Skeletal muscle satellite cell (primary cell): ENCODE results near the gene ZNF70. TPM values are rescaled to one million over a fixed set of nuclear protein-coding genes. Genes with fewer than 3 reads are reported as not detected.

ENCODE experiments used
- H3K27me3 ChIP-seq: 2 replicates; pipeline ENCODE4 v1.7.0; 2013; ENCODE audit warnings: low read length; ENCODE audit not compliant: control insufficient read depth, insufficient read depth
- H3K36me3 ChIP-seq: 2 replicates; pipeline ENCODE4 v1.7.0; 2013; ENCODE audit warnings: mild to moderate bottlenecking, control low read depth, low read length; ENCODE audit not compliant: insufficient read depth
- H3K4me1 ChIP-seq: 2 replicates; pipeline ENCODE4 v1.7.0; 2013; ENCODE audit warnings: low read length; ENCODE audit not compliant: control insufficient read depth, insufficient read depth
- H3K4me2 ChIP-seq: 2 replicates; pipeline ENCODE4 v1.7.0; 2013; ENCODE audit warnings: mild to moderate bottlenecking, low read length
- H3K4me3 ChIP-seq: 2 replicates; pipeline ENCODE4 v1.7.0; 2013; ENCODE audit warnings: low read length
- H3K9ac ChIP-seq: 2 replicates; pipeline ENCODE4 v1.7.0; 2013; ENCODE audit warnings: mild to moderate bottlenecking, low read depth, low read length, moderate library complexity
- H3K9me3 ChIP-seq: replicated peaks from 2 replicates; pipeline ENCODE4 v1.7.0; 2013; ENCODE audit warnings: mild to moderate bottlenecking, control low read depth, low read length
- total RNA-seq: library from RNA; depleted of rRNA; stranded (reverse); fragments of >200 nt; gene quantifications from 2 replicates; pipeline ENCODE4 v1.2.3, GENCODE V29; 2012; rRNA removed

Gene ZNF70
- total RNA-seq, result 3.5 and 3.9 TPM in 2 replicates

GRCh38 chr22:23750714-23751440, at the start of gene ZNF70:
TSS of gene ZNF70 (minus strand) at chr22:23751112. CDS start at chr22:23745140, 5,972 bp downstream.
- Histone ChIP-seq H3K4me2 (peak within 1 kb of the TSS; percentile 95), H3K4me3 (peak within 1 kb of the TSS; percentile 98), H3K9ac (peak within 1 kb of the TSS; percentile 97), H3K9me3 (no peaks in the 10 kb centered on the region), H3K4me1 (peaks cover 15% of the 10 kb centered on the region), H3K36me3 (no peaks in the 10 kb centered on the region), H3K27me3 (no peaks in the 10 kb centered on the region)

- no peak overlapping the region for H3K4me3 ChIP-seq
- H3K27me3 ChIP-seq, result no peaks in the 10 kb centered on the region
- peaks cover 68% of the 10 kb centered on the region for H3K36me3 ChIP-seq
- H3K9me3 ChIP-seq, result no peaks in the 10 kb centered on the region
- no peak overlapping the region for H3K4me2 ChIP-seq
- no peak overlapping the region for H3K9ac ChIP-seq
- H3K4me1 ChIP-seq, result peaks cover 7% of the 10 kb centered on the region
These were observed 45.5 kb upstream of the ZNF70 start for GRCh38 chr22:23796461-23796860.

DNA sequence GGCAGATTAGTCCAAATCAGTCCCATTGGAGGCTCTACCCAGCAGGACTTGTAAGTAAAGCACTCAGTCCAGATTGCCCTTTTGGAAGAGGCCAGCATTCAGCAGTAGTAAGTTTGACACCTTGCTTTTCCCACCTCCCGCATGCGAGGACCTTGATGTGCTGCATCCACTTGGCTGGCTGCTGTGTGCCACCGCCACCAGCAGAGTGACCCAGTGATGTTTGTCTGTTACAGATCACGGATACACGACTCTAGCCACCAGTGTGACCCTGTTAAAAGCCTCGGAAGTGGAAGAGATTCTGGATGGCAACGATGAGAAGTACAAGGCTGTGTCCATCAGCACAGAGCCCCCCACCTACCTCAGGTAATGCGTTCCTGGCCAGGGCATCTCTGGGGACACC, 42.4 kb upstream of the ZNF70 start:
- Histone ChIP-seq H3K9me3 (no peaks in the 10 kb centered on the region), H3K9ac (no peak overlapping the region), H3K4me1 (peaks cover 13% of the 10 kb centered on the region), H3K4me3 (no peak overlapping the region), H3K36me3 (peaks cover 50% of the 10 kb centered on the region), H3K27me3 (no peaks in the 10 kb centered on the region), H3K4me2 (no peak overlapping the region)

- no peaks in the 10 kb centered on the region for H3K9me3 ChIP-seq
- H3K4me2 ChIP-seq, result no peak overlapping the region
- H3K9ac ChIP-seq, result no peak overlapping the region
- H3K36me3 ChIP-seq, result peaks cover 44% of the 10 kb centered on the region
- no peak overlapping the region for H3K4me3 ChIP-seq
- peaks cover 13% of the 10 kb centered on the region for H3K4me1 ChIP-seq
- H3K27me3 ChIP-seq, result no peaks in the 10 kb centered on the region
These were observed 41.1 kb upstream of the ZNF70 start for GRCh38 chr22:23791738-23792645.

- H3K4me1 ChIP-seq, result peaks cover 12% of the 10 kb centered on the region
- peaks cover 37% of the 10 kb centered on the region for H3K36me3 ChIP-seq
- no peak overlapping the region for H3K4me2 ChIP-seq
- H3K27me3 ChIP-seq, result no peaks in the 10 kb centered on the region
- H3K9ac ChIP-seq, result no peak overlapping the region
- no peak overlapping the region for H3K4me3 ChIP-seq
- no peaks in the 10 kb centered on the region for H3K9me3 ChIP-seq
These were observed 40.2 kb upstream of the ZNF70 start for GRCh38 chr22:23790819-23791737.

- peaks cover 12% of the 10 kb centered on the region for H3K4me1 ChIP-seq
- no peak overlapping the region for H3K9ac ChIP-seq
- H3K27me3 ChIP-seq, result no peaks in the 10 kb centered on the region
- H3K36me3 ChIP-seq, result peaks cover 26% of the 10 kb centered on the region
- H3K4me3 ChIP-seq, result no peak overlapping the region
- no peaks in the 10 kb centered on the region for H3K9me3 ChIP-seq
- H3K4me2 ChIP-seq, result no peak overlapping the region
These were observed 38.7 kb upstream of the ZNF70 start for GRCh38 chr22:23789638-23790037.

DNA sequence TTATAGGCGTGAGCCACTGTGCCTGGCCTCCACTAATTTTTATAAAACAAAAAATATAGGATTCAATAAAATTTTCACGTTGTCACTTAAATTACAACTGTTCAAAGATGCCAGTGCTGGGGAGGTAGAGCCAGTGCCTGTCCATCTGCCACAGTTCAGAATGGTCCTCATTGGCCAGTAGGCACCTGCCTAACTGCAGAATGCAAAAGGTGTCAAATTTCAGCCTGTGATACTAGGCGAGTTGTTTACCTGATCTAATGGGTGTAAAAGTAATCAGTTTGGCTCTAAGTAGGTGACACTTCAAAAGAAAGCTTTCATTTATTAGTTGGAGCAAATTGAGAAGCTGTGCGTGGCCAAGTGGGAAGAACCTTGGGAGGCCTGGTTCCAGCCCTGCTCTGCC, 38.2 kb upstream of the ZNF70 start:
- Histone ChIP-seq H3K4me3 (no peak overlapping the region), H3K9me3 (no peaks in the 10 kb centered on the region), H3K4me1 (peaks cover 16% of the 10 kb centered on the region), H3K9ac (no peak overlapping the region), H3K27me3 (no peaks in the 10 kb centered on the region), H3K36me3 (peaks cover 22% of the 10 kb centered on the region), H3K4me2 (no peak overlapping the region)

DNA sequence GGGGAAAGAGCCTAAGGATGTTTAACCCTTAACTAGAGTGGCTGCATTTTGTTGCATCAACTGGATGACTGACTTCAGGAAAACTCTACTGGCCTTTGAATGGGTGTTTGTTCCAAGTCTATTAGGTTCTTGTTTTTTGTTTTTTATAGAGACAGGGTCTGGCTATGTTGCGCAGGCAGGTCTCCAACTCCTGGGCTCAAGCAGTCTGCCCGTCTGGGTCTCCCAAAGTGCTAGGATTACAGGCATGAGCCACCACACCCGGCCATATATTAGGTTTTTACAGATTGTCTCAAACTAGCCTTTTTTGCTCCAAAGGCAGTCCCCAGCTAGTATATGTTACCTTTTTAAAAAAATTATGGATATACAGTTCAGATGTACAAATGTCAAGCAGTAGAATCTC, 37.0 kb upstream of the ZNF70 start:
- no peaks in the 10 kb centered on the region for H3K27me3 ChIP-seq
- peak overlapping the region; percentile 89 for H3K4me2 ChIP-seq
- peaks cover 14% of the 10 kb centered on the region for H3K36me3 ChIP-seq
- peaks cover 17% of the 10 kb centered on the region for H3K4me1 ChIP-seq
- peak overlapping the region; percentile 100 for H3K9ac ChIP-seq
- H3K9me3 ChIP-seq, result no peaks in the 10 kb centered on the region
- peak overlapping the region; percentile 99 for H3K4me3 ChIP-seq

- H3K36me3 ChIP-seq, result peaks cover 10% of the 10 kb centered on the region
- H3K9me3 ChIP-seq, result no peaks in the 10 kb centered on the region
- H3K4me1 ChIP-seq, result peaks cover 17% of the 10 kb centered on the region
- no peaks in the 10 kb centered on the region for H3K27me3 ChIP-seq
- H3K9ac ChIP-seq, result peak overlapping the region; percentile 100
- peak overlapping the region; percentile 89 for H3K4me2 ChIP-seq
- H3K4me3 ChIP-seq, result peak overlapping the region; percentile 99
These were observed 36.6 kb upstream of the ZNF70 start for GRCh38 chr22:23787600-23787896.

GRCh38 chr22:23786752-23787599, 36.1 kb upstream of the ZNF70 start, which contains the start of gene SMARCB1:
TSS of gene SMARCB1 (plus strand) at chr22:23786966. CDS start at chr22:23787170, 204 bp downstream.
- peaks cover 5% of the 10 kb centered on the region for H3K36me3 ChIP-seq
- H3K27me3 ChIP-seq, result no peaks in the 10 kb centered on the region

More at GRCh38 chr22:23786752-23787599, 36.1 kb upstream of the ZNF70 start, which contains the start of gene SMARCB1:
- peak within 1 kb of the TSS; percentile 100 for H3K9ac ChIP-seq
- no peaks in the 10 kb centered on the region for H3K9me3 ChIP-seq
- peak within 1 kb of the TSS; percentile 89 for H3K4me2 ChIP-seq
- peaks cover 21% of the 10 kb centered on the region for H3K4me1 ChIP-seq
- peak within 1 kb of the TSS; percentile 99 for H3K4me3 ChIP-seq
